H9 (cell line): ENCODE measurements around the gene KIF9. TPM values are rescaled to one million over a fixed set of nuclear protein-coding genes. Genes with fewer than 3 reads are reported as not detected.

Source experiments
- DNase-seq: peaks from one replicate; pipeline ENCODE4 v3.0.0-alpha.2; 2017
- H2AFZ ChIP-seq: one replicate; pipeline ENCODE4 v1.6.1; 2013; ENCODE audit warnings: mild to moderate bottlenecking, low read length, control low read depth, moderate library complexity
- H2AK5ac ChIP-seq: 2 replicates; pipeline ENCODE4 v1.6.1; 2013; ENCODE audit warnings: low read length, control low read depth, mixed read lengths; ENCODE audit not compliant: insufficient read length
- H2BK120ac ChIP-seq: one replicate; pipeline ENCODE4 v1.6.1; 2013; ENCODE audit warnings: low read depth, mild to moderate bottlenecking, low read length, control low read depth, inconsistent platforms; ENCODE audit not compliant: poor library complexity, severe bottlenecking
- H2BK12ac ChIP-seq: 2 replicates; pipeline ENCODE4 v1.6.1; 2013; ENCODE audit warnings: low read length, control low read depth, mixed read lengths, low read depth; ENCODE audit not compliant: insufficient read length
- H2BK15ac ChIP-seq: 2 replicates; pipeline ENCODE4 v1.6.1; 2013; ENCODE audit warnings: low read depth, low read length, control low read depth
- H2BK20ac ChIP-seq: one replicate; pipeline ENCODE4 v1.6.1; 2013; ENCODE audit warnings: low read depth, mild to moderate bottlenecking, low read length, control low read depth, inconsistent platforms; ENCODE audit not compliant: poor library complexity, severe bottlenecking
- H2BK5ac ChIP-seq: 2 replicates; pipeline ENCODE4 v1.6.1; 2013; ENCODE audit warnings: low read length, control low read depth, mixed read lengths; ENCODE audit not compliant: insufficient read length
- H3K14ac ChIP-seq: 2 replicates; pipeline ENCODE4 v1.6.1; 2013; ENCODE audit warnings: low read length, control low read depth; ENCODE audit not compliant: insufficient read depth
- H3K18ac ChIP-seq: 2 replicates; pipeline ENCODE4 v1.6.1; 2013; ENCODE audit warnings: low read depth, mild to moderate bottlenecking, mixed read lengths, low read length, control low read depth; ENCODE audit not compliant: insufficient read length
- H3K23ac ChIP-seq: 2 replicates; pipeline ENCODE4 v1.6.1; 2013; ENCODE audit warnings: low read length, control low read depth, mixed read lengths, low read depth; ENCODE audit not compliant: insufficient read length
- H3K23me2 ChIP-seq: 2 replicates; pipeline ENCODE4 v1.6.1; 2013; ENCODE audit warnings: low read depth, mild to moderate bottlenecking, mixed read lengths, low read length, control low read depth; ENCODE audit not compliant: insufficient read length, poor library complexity, severe bottlenecking
- H3K27ac ChIP-seq: 2 replicates; pipeline ENCODE4 v1.5.1; 2013; ENCODE audit warnings: low read length, control low read depth, mixed read lengths, low read depth; ENCODE audit not compliant: insufficient read length
- H3K27me3 ChIP-seq: 2 replicates; pipeline ENCODE4 v1.6.1; 2013; ENCODE audit warnings: low read length, control low read depth, inconsistent platforms; ENCODE audit not compliant: insufficient read depth
- H3K4ac ChIP-seq: 2 replicates; pipeline ENCODE4 v1.6.1; 2013; ENCODE audit warnings: low read depth, mild to moderate bottlenecking, control low read depth, inconsistent platforms, low read length, moderate library complexity
- H3K4me1 ChIP-seq: 2 replicates; pipeline ENCODE4 v1.6.1; 2013; ENCODE audit warnings: low read length, control low read depth, inconsistent platforms; ENCODE audit not compliant: insufficient read depth
- H3K4me2 ChIP-seq: 2 replicates; pipeline ENCODE4 v1.6.1; 2013; ENCODE audit warnings: low read length, control low read depth, mixed read lengths; ENCODE audit not compliant: insufficient read length, insufficient read depth
- H3K56ac ChIP-seq: 2 replicates; pipeline ENCODE4 v1.6.1; 2013; ENCODE audit warnings: low read depth, mild to moderate bottlenecking, mixed read lengths, low read length, control low read depth; ENCODE audit not compliant: insufficient read length
- H3K79me1 ChIP-seq: 2 replicates; pipeline ENCODE4 v1.6.1; 2013; ENCODE audit warnings: low read depth, mild to moderate bottlenecking, moderate library complexity, low read length, control low read depth, inconsistent platforms; ENCODE audit not compliant: insufficient read depth, poor library complexity, severe bottlenecking
- H3K79me2 ChIP-seq: 2 replicates; pipeline ENCODE4 v1.6.1; 2013; ENCODE audit warnings: low read length, control low read depth, inconsistent platforms; ENCODE audit not compliant: insufficient read depth
- H3K9ac ChIP-seq: 2 replicates; pipeline ENCODE4 v1.6.1; 2013; ENCODE audit warnings: low read length, control low read depth, mixed read lengths; ENCODE audit not compliant: insufficient read length; ENCODE audit errors: extremely low read depth
- H3K9me3 ChIP-seq: one replicate; pipeline ENCODE4 v1.6.1; 2013; ENCODE audit warnings: low read depth, low read length, inconsistent platforms; ENCODE audit not compliant: control insufficient read depth
- H3T11ph ChIP-seq: one replicate; pipeline ENCODE4 v1.6.1; 2013; ENCODE audit warnings: mild to moderate bottlenecking, low read length, control low read depth, inconsistent platforms
- H4K20me1 ChIP-seq: one replicate; pipeline ENCODE4 v1.6.1; 2013; ENCODE audit not compliant: control insufficient read depth, insufficient read length, insufficient read depth
- H4K5ac ChIP-seq: 2 replicates; pipeline ENCODE4 v1.6.1; 2013; ENCODE audit warnings: low read depth, mild to moderate bottlenecking, mixed read lengths, low read length, control low read depth; ENCODE audit not compliant: insufficient read length
- H4K8ac ChIP-seq: replicated peaks from 2 replicates; pipeline ENCODE4 v1.6.1; 2013; ENCODE audit warnings: low read length, control low read depth, mixed read lengths, low read depth; ENCODE audit not compliant: insufficient read length
- H4K91ac ChIP-seq: 2 replicates; pipeline ENCODE4 v1.6.1; 2013; ENCODE audit warnings: low read depth, mild to moderate bottlenecking, moderate library complexity, mixed read lengths, low read length, control low read depth; ENCODE audit not compliant: insufficient read length
- H3K27ac Mint-ChIP-seq, 3 experiments: 2 replicates in 2 of 3; 3 replicates in 1 of 3; pipeline ENCODE4 v1.8.0; 2020 to 2021; ENCODE audit warnings: mixed read lengths in 3 of 3, mild to moderate bottlenecking in 1 of 3, moderate library complexity in 1 of 3
- H3K27me3 Mint-ChIP-seq: 2 replicates; pipeline ENCODE4 v1.8.0; 2021; ENCODE audit warnings: low read depth, mild to moderate bottlenecking, moderate library complexity, mixed read lengths
- H3K36me3 Mint-ChIP-seq, 3 experiments: 2 replicates in 2 of 3; 3 replicates in 1 of 3; pipeline ENCODE4 v1.8.0; 2020 to 2021; ENCODE audit warnings: low read depth in 3 of 3, mixed read lengths in 3 of 3; ENCODE audit not compliant: insufficient read depth in 1 of 3
- H3K4me1 Mint-ChIP-seq, 2 experiments: 2 replicates each; pipeline ENCODE4 v1.8.0; 2020; ENCODE audit warnings: mixed read lengths in 2 of 2
- H3K4me3 Mint-ChIP-seq, 2 experiments: 2 replicates in 1 of 2; 3 replicates in 1 of 2; pipeline ENCODE4 v1.8.0; 2020 to 2021; ENCODE audit warnings: mild to moderate bottlenecking in 2 of 2, mixed read lengths in 2 of 2, moderate library complexity in 1 of 2
- H3K9me3 Mint-ChIP-seq, 2 experiments: 2 replicates in 1 of 2; 3 replicates in 1 of 2; pipeline ENCODE4 v1.8.0; 2020; ENCODE audit warnings: mild to moderate bottlenecking in 2 of 2, mixed read lengths in 2 of 2, moderate library complexity in 1 of 2
- CTCF ChIP-seq: fragments of 200-600 bp; sonication (generic); conservative IDR thresholded peaks from 3 replicates; pipeline ENCODE4 v1.8.0; 2021; ENCODE audit warnings: antibody characterized with exemption, mild to moderate bottlenecking
- WGBS: extraction: QIAGEN DNeasy Blood & Tissue Kit; methylation state at CpG from one replicate; pipeline ENCODE4 v1.1.7; 2013; ENCODE audit warnings: missing lambda C conversion rate, low lambda C conversion rate, mixed read lengths; ENCODE audit not compliant: insufficient read length; ENCODE audit errors: extremely low coverage; 5-methylcytosine and 5-hydroxymethylcytosine counted together
- total RNA-seq: library from RNA; stranded (reverse); gene quantifications from 2 replicates; pipeline ENCODE4 v1.2.1, GENCODE V29; 2021

KIF9 gene
- total RNA-seq, 1 experiment from 2014 or later: 8.4 TPM

DNA sequence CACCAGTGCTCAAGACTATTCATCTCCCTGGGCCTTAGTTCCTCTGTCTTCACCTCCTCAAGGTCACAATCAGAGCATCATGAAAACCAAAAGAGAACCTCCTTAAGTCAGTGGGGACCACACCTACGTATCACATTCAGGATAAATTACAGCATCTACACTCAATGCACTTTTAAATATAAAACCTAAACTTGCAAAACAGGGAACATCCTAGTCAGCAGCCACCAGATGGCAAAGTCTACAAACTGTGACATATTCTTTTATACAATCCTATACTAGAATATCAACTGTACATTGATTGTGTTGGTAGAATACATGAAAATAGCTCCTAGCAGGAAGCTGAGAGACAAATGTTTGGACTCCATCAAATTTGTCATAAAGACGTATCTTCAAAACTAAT is 7.9 kb downstream of the KIF9 start:
- no peak overlapping the region for H3K23ac ChIP-seq
- no peaks in the 10 kb centered on the region for H3K79me2 ChIP-seq
- no peak overlapping the region for H2BK15ac ChIP-seq
- Mint-ChIP-seq H3K27me3 (no peaks in the 10 kb centered on the region), H3K4me1 (peaks cover 0 to 6% of the 10 kb centered on the region in 2 experiments; a peak in 2 of 4 replicates), H3K36me3 (no peaks in the 10 kb centered on the region), H3K4me3 (no peak overlapping the region), H3K27ac (no peak overlapping the region; a peak in 1 of 7 replicates), H3K9me3 (no peaks in the 10 kb centered on the region)
- H3K18ac ChIP-seq: no peak overlapping the region
- DNase-seq: no peak
- H2AK5ac ChIP-seq: no peak overlapping the region
- no peak overlapping the region for H2AFZ ChIP-seq
- no peak overlapping the region for H2BK12ac ChIP-seq
- H3K14ac ChIP-seq: no peak overlapping the region
- no peaks in the 10 kb centered on the region for H3K23me2 ChIP-seq
- no peak overlapping the region for H3K27ac ChIP-seq
- no peaks in the 10 kb centered on the region for H3K9me3 ChIP-seq
- H3T11ph ChIP-seq: no peak overlapping the region
- H2BK5ac ChIP-seq: no peak overlapping the region
- H3K9ac ChIP-seq: no peak overlapping the region
- H2BK120ac ChIP-seq: no peak overlapping the region
- H2BK20ac ChIP-seq: no peak overlapping the region
- no peaks in the 10 kb centered on the region for H4K20me1 ChIP-seq
- no peak overlapping the region for H4K5ac ChIP-seq
- H3K27me3 ChIP-seq: no peaks in the 10 kb centered on the region
- H3K4me1 ChIP-seq: no peaks in the 10 kb centered on the region
- no peak overlapping the region for H3K56ac ChIP-seq
- no peak overlapping the region for H4K91ac ChIP-seq
- no peak overlapping the region for H4K8ac ChIP-seq
- H3K79me1 ChIP-seq: no peaks in the 10 kb centered on the region
- no CpG with 5 or more reads among the region's 2 CpGs for WGBS
- H3K4me2 ChIP-seq: no peak overlapping the region
- H3K4ac ChIP-seq: no peak overlapping the region
- no peak for TF ChIP-seq CTCF
